Measurements from ENCODE around the gene LGR5.
"Not testable (repeated sequence)": the region's sequence is repeated elsewhere in the genome, so short reads cannot be mapped to it uniquely, and the experiment has no call there.

Gene LGR5

DNA sequence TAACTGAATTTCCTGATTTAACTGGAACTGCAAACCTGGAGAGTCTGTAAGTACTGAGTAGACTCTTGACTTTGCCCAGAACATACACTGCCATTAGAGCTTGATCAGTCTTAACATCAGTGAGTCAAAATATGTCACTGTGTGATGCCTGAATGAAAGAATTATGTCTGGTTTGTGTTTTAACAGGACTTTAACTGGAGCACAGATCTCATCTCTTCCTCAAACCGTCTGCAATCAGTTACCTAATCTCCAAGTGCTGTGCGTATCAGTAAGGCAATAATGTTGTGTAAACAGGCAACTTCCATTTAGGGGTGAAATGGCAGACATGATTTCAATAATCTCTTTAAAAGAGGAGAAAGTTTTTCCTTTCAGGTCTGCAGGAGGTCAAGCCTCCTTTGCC lies 127.1 kb downstream of the LGR5 start:
- no peak for DNase-seq
- in situ Hi-C loops (cut with HindIII; ENCODE audit: low pct_ligation_motif_present, low pct_unique_long_range_greater_than_20kb, low sequenced_read_pairs), result no loop called here

DNA sequence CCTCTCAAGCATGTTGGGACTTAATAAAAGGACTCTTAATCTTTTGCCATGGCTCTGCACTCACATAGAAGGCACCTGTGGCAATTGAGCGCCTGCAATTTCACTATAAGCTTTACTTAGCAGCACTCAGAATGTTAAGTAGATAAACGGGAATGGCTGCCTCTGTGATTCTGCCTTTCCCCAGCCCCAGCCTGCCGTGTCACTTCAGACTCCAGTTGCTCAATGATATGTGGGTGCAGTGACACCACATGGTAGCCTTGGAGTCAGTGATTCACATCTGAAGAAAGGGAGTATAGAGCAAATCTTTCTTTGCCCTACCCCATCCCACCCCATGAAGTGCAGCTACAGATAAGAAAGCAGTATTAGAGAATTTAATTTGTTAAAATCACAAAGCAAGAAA lies 127.9 kb downstream of the LGR5 start:
- DNase-seq, result no peak
- in situ Hi-C loops (cut with HindIII; ENCODE audit: low pct_ligation_motif_present, low pct_unique_long_range_greater_than_20kb, low sequenced_read_pairs), result no loop called here

DNA sequence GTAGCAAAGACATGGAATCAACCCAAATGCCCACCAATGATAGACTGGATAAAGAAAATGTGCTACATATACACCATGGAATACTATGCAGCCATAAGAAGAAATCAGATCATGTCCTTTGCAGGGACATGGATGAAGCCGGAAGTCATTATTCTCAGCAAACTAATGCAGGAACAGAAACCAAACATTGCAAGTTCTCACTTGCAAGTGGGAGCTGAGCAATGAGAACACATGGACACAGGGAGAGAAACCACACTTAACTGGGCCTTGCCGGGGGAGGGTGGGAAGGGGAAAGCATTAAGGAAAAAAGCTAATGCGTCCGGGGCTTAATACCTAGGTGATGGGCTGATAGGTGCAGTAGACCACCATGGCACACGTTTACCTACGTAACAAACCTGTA lies 130.3 kb downstream of the LGR5 start:
- in situ Hi-C loops (cut with HindIII; ENCODE audit: low pct_ligation_motif_present, low pct_unique_long_range_greater_than_20kb, low sequenced_read_pairs); DNase-seq: not testable (repeated sequence)

DNA sequence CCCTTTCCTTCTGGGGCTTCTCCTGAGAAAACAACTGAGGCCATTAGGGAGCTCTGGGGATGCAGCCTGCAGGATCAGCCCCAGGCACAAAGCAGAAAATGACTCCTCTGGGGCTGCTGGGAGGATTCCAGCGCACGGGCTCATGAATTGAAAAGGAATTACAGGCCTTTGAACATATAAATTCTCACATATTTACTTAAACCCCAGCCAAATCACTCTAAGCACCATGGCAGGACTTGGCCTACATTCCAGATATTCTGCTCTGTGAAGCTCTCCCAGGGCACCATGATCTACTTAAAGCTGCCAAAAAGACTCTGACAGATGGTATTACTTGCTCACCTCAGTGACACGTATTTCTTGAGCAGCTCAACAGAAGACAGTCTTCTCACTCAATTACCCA lies 136.9 kb downstream of the LGR5 start:
- in situ Hi-C loops (cut with HindIII; ENCODE audit: low pct_ligation_motif_present, low pct_unique_long_range_greater_than_20kb, low sequenced_read_pairs), result no loop called here
- DNase-seq, result no peak

DNA sequence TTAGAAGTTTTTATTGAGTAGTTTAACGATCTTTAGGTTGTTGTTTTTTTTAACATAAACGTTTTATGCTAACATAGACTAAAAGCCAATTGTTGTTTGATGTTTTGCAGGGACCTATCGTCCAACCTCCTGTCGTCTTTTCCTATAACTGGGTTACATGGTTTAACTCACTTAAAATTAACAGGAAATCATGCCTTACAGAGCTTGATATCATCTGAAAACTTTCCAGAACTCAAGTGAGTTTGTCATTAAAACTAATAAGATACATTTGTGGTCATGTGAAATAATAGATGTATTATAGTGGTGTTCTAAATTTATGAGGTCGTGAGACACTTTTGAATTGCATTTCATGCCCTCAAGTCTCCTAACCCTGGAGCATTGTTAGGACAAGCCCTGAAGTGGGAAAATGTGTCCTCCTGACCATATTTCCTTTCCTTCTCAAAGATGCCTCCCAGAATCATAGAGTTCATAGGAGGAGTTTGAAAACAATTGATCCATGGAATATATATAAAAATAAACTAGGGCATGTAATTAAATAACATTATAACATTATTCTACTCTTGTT lies 139.2 kb downstream of the LGR5 start:
- in situ Hi-C loops (cut with HindIII; ENCODE audit: low pct_ligation_motif_present, low pct_unique_long_range_greater_than_20kb, low sequenced_read_pairs), result no loop called here
- DNase-seq, result no peak

DNA sequence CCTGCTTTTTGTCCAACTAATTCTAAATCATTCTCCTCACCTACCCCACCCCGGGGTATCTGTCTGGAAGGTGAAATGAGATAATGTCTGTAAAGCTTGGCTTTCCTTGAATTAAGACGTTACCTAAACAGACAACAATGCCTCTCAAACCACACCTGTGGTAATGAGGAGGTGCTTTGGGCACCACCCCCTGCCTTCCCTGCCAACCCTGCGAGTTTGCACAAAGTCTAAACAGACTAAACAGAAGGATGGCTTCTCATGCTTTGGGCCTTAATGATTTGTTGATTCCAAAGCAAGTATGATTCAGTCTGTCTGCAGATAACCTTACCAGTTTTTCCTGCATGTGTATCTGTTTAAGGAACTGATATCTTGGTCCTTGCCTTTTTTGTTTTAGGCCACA lies 141.6 kb downstream of the LGR5 start:
- in situ Hi-C loops (cut with HindIII; ENCODE audit: low pct_ligation_motif_present, low pct_unique_long_range_greater_than_20kb, low sequenced_read_pairs), result no loop called here
- DNase-seq, result no peak

DNA sequence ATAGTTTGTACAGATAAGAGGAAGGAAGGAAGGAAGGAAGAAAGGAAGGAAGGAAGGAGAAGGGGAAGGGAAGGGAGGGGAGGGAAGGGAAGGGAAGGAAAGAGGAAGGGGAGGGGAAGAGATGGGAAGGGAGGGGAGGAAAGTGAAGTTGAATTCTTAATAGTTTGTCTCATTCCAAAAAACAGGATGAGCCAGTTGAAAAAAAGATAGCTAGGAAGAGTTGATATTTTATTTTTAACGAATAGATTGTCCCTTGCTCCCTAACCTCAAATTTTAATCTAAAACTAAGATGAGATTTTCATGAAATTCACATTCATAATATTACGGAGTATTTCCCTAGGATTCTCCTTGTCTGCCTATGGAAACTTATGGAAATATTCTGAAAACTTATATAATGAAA lies 143.3 kb downstream of the LGR5 start:
- in situ Hi-C loops (cut with HindIII; ENCODE audit: low pct_ligation_motif_present, low pct_unique_long_range_greater_than_20kb, low sequenced_read_pairs), result no loop called here
- no peak for DNase-seq

DNA sequence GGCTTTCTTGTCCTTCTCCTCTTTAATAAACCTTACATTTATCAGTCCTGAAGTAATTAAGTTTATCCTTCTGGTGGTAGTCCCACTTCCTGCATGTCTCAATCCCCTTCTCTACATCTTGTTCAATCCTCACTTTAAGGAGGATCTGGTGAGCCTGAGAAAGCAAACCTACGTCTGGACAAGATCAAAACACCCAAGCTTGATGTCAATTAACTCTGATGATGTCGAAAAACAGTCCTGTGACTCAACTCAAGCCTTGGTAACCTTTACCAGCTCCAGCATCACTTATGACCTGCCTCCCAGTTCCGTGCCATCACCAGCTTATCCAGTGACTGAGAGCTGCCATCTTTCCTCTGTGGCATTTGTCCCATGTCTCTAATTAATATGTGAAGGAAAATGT lies 144.8 kb downstream of the LGR5 start:
- in situ Hi-C loops (cut with HindIII; ENCODE audit: low pct_ligation_motif_present, low pct_unique_long_range_greater_than_20kb, low sequenced_read_pairs), result no loop called here
- no peak for DNase-seq

DNA sequence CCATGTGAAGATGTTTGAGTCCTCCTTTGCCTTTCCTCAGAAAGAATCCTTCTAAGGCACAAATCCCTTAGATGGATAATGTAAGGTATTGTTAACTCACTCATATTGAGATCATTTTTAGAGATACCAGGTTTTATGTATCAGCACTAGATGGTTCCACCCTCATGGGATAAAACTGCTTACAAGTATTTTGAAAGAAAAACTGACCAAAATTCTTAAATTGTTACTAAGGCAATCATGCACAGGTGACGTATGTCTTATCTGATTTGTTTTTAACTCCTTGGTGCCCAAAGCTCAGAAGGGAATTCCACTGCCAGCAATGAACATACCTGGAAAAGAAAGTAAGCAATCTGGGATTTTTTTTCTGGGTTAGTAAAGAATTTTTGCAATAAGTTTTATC lies 145.6 kb downstream of the LGR5 start:
- no peak for DNase-seq
- in situ Hi-C loops (cut with HindIII; ENCODE audit: low pct_ligation_motif_present, low pct_unique_long_range_greater_than_20kb, low sequenced_read_pairs), result no loop called here

DNA sequence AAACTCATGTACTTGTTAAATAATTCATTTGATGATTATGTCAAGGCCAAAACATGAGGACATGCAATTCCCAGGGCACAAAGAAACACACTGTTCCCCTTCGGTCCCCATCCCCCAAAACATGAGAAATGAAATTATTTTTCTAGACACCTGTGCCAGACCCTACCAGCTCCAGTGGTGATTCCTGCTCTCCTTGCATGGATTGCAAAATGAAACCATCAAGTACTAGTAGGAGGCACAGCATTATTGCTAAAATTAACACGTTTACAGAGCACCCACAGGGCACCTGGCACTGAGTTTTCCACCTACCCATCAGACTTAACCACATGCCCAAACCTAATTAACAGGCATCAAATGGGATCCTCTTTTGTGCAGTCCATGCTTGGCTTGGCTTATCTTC lies 147.4 kb downstream of the LGR5 start:
- in situ Hi-C loops (cut with HindIII; ENCODE audit: low pct_ligation_motif_present, low pct_unique_long_range_greater_than_20kb, low sequenced_read_pairs), result no loop called here

DNA sequence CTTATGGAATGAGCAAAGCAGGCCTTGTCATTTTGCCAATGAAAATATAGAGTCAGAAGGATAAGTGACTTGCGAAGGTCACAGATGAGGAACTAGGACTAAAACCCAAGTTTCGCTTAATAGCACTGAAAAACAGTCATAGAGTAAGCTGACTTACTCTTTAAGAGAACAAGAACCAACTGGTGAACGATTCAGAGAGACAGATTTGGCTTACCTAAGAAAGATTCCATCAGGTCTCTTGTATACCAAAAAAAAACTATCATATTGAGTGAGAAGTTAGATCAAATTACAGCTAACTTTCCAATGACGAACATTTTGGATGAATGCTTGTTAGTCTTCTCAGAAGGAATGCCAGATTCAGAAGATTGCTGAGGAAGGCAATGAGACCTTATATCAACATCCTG lies 149.9 kb downstream of the LGR5 start:
- in situ Hi-C loops (cut with HindIII; ENCODE audit: low pct_ligation_motif_present, low pct_unique_long_range_greater_than_20kb, low sequenced_read_pairs), result no loop called here
- no peak for DNase-seq

More for the DNA sequence above, 147.4 kb downstream of the LGR5 start:
- DNase-seq, result no peak

DNA sequence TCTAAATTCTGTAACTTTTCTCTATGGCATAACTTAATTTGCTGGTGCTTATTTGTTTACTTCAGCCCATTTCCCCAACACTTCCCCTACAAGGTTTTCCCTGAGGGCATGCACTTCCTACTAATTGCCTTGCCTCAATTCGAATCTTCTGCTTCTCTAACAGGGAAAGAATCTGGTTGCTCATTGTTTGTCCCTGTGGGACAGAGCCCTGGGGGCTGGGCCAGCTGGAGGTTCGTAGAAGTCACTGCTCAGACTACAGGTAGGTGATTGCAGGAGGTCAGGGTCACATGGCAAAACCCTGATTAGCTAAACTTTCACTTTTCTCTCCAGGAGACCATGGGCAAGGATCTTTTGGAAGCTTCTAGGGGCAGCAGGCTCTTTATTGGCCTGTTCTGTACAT lies 152.0 kb downstream of the LGR5 start:
- DNase-seq, result no peak
- in situ Hi-C loops (cut with HindIII; ENCODE audit: low pct_ligation_motif_present, low pct_unique_long_range_greater_than_20kb, low sequenced_read_pairs), result no loop called here

DNA sequence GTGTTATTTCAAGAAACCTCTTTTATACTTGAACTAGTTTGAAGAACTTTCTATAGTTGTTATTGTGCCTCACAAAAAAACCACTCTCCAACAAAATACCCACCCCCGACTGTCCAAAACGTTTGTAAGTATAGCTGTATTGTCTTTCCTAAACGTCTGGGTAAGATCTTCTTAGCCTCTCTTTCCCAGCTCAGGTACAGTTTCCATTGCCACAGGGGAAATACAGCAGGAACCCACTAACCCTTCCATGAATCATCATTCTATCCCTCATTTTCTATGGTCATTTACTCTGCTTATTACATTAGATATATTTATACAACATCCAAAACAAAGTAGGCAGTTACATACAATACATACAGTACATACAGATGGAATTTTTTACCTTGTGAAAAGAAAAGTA lies 153.2 kb downstream of the LGR5 start:
- no peak for DNase-seq
- in situ Hi-C loops (cut with HindIII; ENCODE audit: low pct_ligation_motif_present, low pct_unique_long_range_greater_than_20kb, low sequenced_read_pairs), result no loop called here

DNA sequence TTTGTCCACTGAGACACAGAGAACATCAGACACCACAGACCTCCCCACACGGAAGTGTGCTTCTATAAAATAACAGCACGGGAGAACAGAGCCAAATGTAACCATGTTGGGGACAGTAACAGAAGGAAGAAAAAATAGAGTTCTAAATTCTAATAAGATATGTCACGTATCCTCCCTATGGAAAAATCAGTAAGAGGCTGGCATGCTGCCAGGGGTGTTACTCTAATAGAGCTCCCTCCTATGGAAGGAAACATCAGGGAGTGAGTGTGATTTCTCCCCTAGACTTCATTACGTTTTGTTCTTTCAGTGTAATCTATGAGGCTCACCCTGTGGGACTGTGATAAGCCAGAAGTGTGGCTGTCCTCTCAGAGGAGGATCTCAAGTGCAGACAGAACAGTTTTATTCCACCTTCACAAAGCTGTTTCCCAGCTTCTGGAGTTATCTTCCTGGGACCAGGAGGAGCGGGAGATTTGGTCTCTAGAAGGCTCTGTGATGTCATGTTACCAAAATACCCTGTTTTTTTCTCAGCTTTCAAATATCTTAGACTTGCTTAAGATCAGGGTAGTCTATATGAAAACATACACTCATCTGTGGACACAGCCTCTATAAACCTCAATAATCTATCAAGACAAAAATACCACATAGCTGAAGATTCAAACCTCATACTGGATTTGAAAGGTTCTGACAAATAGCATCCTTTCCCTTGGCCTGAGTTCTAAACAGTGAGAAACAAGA lies 154.8 kb downstream of the LGR5 start:
- in situ Hi-C loops (cut with HindIII; ENCODE audit: low pct_ligation_motif_present, low pct_unique_long_range_greater_than_20kb, low sequenced_read_pairs), result no loop called here
- DNase-seq, result no peak

DNA sequence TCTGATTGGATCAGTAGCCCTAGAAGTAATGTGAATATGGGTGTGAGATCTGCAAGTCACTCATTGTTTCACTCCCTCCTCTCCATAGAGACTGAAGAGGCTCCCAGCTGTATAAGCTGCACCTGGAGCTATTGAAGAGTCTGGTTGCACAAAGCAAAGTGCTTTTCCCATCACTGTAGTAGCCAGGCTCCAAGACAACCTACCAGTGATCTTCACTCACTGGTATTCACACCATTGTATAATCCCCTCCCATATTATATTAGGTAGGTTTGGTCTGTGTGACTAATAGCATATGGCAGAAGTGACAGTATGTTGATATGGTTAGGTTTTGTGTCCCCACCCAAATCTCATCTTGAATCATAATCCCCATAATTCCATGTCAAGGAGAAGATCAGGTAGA lies 159.6 kb downstream of the LGR5 start:
- no peak for DNase-seq
- in situ Hi-C loops (cut with HindIII; ENCODE audit: low pct_ligation_motif_present, low pct_unique_long_range_greater_than_20kb, low sequenced_read_pairs), result no loop called here

DNA sequence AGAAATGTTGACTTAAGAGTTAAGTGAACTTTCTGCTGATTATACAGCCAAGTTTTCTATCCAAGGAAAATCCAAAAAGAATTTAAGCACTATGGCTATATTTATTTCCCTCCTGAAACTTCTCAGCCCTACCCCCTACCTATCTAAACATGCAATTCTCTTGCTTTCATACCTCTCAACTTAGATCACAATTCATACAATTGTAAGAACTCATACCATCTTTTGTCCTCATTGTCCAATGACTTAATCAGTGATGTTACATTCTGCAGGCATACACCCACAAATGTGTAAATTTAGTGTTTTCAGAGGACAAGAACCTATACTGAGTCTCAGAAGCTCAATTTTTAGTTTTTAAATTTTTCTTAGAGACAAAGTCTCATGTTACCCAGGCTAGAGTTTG lies 161.9 kb downstream of the LGR5 start:
- DNase-seq, result no peak
- in situ Hi-C loops (cut with HindIII; ENCODE audit: low pct_ligation_motif_present, low pct_unique_long_range_greater_than_20kb, low sequenced_read_pairs), result no loop called here

DNA sequence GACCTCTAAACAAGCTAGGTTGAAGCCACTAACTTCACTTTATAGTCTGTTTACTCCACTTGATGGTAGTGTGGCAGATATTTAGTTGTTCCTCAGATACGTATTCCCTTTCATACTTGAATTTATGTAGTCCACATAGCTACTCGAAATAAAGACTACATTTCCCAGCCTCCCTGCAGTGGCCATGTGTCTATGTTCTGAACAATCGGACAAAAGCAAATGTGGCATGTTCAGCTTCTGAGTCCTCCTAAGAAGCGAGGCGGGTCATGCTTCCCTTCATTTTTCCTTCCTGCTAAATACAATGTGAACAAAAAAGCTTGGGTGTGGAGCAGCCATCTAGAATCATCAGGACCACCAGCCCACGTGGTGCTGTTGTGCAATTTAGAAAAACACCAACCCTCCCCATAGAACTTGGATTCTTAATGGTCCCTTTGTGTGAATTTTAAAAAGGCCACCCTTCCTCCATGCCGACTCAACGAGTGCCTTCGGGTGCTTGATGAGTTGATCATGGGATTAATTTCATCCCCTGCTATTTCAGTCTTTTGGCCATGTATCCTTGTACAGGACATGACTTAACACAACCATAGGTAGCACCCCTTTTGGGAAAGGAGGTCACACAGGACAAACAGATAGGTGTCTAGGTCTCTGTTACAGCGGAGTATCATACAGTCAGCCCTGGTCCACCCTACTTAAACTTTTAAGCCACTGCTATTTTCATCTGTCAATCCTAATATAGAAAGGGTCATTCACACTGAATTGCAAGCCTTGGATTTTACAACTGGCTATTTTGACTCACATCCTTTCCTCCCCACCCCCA lies 163.4 kb downstream of the LGR5 start:
- in situ Hi-C loops (cut with HindIII; ENCODE audit: low pct_ligation_motif_present, low pct_unique_long_range_greater_than_20kb, low sequenced_read_pairs), result no loop called here
- DNase-seq, result no peak

DNA sequence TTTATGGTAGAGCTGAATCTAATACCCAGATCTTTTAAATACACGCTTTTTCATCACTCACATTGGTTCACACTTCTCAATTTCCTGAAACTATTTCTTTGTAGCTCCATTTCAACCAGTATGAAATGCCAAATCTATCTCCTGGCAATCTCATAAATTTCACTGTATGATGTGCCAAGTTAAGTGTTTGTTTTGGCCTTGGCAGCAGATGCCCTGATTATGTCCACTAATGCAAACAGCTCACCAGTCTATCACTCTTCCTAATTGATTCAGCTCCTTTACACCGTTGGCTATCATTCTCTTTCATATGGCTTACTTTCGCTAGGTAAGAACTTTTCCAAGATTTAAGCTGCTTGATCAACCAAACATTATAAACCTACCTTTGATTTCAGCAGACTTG lies 165.4 kb downstream of the LGR5 start:
- in situ Hi-C loops (cut with HindIII; ENCODE audit: low pct_ligation_motif_present, low pct_unique_long_range_greater_than_20kb, low sequenced_read_pairs), result no loop called here
- no peak for DNase-seq

DNA sequence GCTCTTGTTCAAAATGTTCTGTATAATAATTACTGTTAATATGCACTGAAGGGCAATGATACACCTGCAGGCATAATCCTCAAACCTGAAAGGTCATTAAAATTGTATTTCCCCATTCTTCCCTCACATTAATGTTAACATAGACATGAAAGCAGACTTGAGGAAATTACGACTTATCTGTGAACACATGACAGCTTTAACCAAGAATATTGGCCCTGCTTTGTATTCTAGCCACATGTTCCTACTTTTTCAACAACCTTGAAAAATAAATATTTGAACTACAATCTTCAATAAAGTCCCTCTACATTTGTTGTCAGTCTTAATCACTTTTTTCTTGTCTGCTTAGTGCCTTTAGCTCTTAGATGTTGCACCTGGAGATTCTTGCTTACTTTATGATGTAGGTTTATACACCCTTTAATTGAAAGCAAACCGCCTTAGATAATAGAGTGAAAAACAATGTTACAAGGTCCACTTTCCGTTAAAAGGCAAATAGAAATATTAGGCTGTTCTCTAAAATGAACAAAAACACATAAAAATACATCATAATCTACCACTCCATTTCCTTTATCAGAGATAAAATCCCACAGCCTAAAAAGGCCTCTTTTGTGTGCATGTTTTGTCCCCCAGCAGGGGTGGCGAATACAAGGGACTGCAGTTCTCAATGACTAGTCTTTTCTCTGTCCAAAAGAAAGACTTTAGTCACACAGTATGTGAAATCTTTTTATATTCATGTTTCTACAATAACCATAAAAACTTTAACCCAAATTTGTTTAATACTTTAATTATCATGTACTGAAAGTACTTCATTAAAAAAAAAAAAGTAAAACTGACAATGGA lies 168.1 kb downstream of the LGR5 start:
- in situ Hi-C loops (cut with HindIII; ENCODE audit: low pct_ligation_motif_present, low pct_unique_long_range_greater_than_20kb, low sequenced_read_pairs), result no loop called here
- DNase-seq, result no peak

All from ACHN (cell line).